HepG2 (cell line): Measurements from ENCODE around the gene BRCA2. TPM values are rescaled to one million over a fixed set of nuclear protein-coding genes. Genes with fewer than 3 reads are reported as not detected.

ENCODE experiments used
- BRD4 ChIP-seq: sonication (generic); formaldehyde crosslinking; IDR thresholded peaks from 2 replicates; pipeline ENCODE4 v1.4.0; 2020; ENCODE audit warnings: missing genetic modification reagents
- ELF1 ChIP-seq: sonication (generic); formaldehyde crosslinking; IDR thresholded peaks from 2 replicates; pipeline ENCODE4 v1.4.0; 2020; ENCODE audit warnings: missing genetic modification reagents
- HDAC6 ChIP-seq: fragments of 200-600 bp; sonication (generic); IDR thresholded peaks from 2 replicates; pipeline ENCODE4 v1.7.0; 2017; ENCODE audit warnings: mild to moderate bottlenecking, antibody characterized with exemption, low read length, low read depth
- JARID2 ChIP-seq: sonication (generic); formaldehyde crosslinking; IDR thresholded peaks from 2 replicates; pipeline ENCODE4 v1.8.1; 2023; ENCODE audit warnings: missing genetic modification reagents, inconsistent platforms; ENCODE audit not compliant: insufficient replicate concordance
- SMAD3 ChIP-seq: sonication (generic); formaldehyde crosslinking; IDR thresholded peaks from 2 replicates; pipeline ENCODE4 v1.4.0; 2020; ENCODE audit warnings: missing genetic modification reagents
- polyA plus RNA-seq, 8 experiments: library from polyadenylated mRNA; depleted of rRNA in 3 of 8; stranded (reverse) in 7 of 8; unstranded in 1 of 8; fragments of >200 nt; fragmentation: Illumina TruSeq in 4 of 8; extraction: Trizol in 4 of 8; gene quantifications; 2 replicates each; pipeline versions ENCODE4 v1.2.1 to v1.2.3, GENCODE V29; 2011 to 2016; ENCODE audit warnings: low read depth in 4 of 8, missing spikeins in 1 of 8, mixed read lengths in 1 of 8; ENCODE audit not compliant: insufficient read depth in 1 of 8
- total RNA-seq, 5 experiments: library from RNA; depleted of rRNA; stranded (reverse); fragments of >200 nt; fragmentation: Illumina TruSeq; extraction: Trizol; gene quantifications; 2 replicates each; pipeline ENCODE4 v1.2.3, GENCODE V29; 2016; ENCODE audit warnings: low read depth in 1 of 5
- TF ChIP-seq, protein P1 (sequence below), 2 experiments: fragments of 450-650 bp in 1 of 2; sonication (generic) in 1 of 2; formaldehyde crosslinking in 1 of 2; IDR thresholded peaks; 2 replicates each; pipeline versions ENCODE4 v1.6.1 to v1.8.0; 2016 to 2022; ENCODE audit warnings: antibody characterized with exemption in 1 of 2, mild to moderate bottlenecking in 1 of 2, missing genetic modification reagents in 1 of 2
- TF ChIP-seq, protein P2 (sequence below): IDR thresholded peaks from 2 replicates; pipeline ENCODE4 v1.6.1; 2016; ENCODE audit warnings: low read depth, missing genetic modification reagents, missing compliant biosample characterization
- TF ChIP-seq, protein P3 (sequence below): IDR thresholded peaks from 2 replicates; pipeline ENCODE4 v1.6.1; 2016; ENCODE audit warnings: low read depth
- TF ChIP-seq, protein P4 (sequence below): sonication (generic); formaldehyde crosslinking; IDR thresholded peaks from 2 replicates; pipeline ENCODE4; 2020; ENCODE audit warnings: missing genetic modification reagents, mild to moderate bottlenecking, borderline replicate concordance

BRCA2 gene
- total and polyA plus RNA-seq, 2 of the 13 experiments (the other 11 are each of a cell fraction or from before 2014, with no cell fraction given) = 3.1 to 24.6 TPM

DNA sequence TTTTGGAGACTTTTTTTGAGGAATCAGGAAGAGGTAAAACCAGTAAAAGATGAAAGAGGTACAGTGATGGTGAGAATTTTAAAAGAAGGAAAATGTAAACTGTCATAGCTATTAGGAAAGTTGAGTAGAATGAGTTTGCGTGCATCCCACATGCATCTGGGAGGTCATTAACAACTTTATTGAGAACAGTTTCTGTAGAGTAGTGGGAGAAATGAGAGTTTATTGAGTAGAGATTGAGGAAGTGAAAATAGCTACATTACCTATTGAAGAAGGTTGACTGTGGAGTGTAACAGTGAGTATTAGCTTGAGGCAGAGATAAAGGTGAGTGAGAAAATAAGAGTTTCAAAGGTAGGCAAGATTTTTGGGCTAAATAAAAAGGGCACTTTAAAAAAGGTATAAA is 38.7 kb downstream of the BRCA2 start (continued):
- TF ChIP-seq, protein P1, sequence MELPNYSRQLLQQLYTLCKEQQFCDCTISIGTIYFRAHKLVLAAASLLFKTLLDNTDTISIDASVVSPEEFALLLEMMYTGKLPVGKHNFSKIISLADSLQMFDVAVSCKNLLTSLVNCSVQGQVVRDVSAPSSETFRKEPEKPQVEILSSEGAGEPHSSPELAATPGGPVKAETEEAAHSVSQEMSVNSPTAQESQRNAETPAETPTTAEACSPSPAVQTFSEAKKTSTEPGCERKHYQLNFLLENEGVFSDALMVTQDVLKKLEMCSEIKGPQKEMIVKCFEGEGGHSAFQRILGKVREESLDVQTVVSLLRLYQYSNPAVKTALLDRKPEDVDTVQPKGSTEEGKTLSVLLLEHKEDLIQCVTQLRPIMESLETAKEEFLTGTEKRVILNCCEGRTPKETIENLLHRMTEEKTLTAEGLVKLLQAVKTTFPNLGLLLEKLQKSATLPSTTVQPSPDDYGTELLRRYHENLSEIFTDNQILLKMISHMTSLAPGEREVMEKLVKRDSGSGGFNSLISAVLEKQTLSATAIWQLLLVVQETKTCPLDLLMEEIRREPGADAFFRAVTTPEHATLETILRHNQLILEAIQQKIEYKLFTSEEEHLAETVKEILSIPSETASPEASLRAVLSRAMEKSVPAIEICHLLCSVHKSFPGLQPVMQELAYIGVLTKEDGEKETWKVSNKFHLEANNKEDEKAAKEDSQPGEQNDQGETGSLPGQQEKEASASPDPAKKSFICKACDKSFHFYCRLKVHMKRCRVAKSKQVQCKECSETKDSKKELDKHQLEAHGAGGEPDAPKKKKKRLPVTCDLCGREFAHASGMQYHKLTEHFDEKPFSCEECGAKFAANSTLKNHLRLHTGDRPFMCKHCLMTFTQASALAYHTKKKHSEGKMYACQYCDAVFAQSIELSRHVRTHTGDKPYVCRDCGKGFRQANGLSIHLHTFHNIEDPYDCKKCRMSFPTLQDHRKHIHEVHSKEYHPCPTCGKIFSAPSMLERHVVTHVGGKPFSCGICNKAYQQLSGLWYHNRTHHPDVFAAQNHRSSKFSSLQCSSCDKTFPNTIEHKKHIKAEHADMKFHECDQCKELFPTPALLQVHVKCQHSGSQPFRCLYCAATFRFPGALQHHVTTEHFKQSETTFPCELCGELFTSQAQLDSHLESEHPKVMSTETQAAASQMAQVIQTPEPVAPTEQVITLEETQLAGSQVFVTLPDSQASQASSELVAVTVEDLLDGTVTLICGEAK (IDR thresholded peaks at IDR 0.05) = no peak
- TF ChIP-seq, protein P1 (CRISPR knock-in tag; IDR thresholded peaks at IDR 0.05) = no peak
- TF ChIP-seq, protein P2, sequence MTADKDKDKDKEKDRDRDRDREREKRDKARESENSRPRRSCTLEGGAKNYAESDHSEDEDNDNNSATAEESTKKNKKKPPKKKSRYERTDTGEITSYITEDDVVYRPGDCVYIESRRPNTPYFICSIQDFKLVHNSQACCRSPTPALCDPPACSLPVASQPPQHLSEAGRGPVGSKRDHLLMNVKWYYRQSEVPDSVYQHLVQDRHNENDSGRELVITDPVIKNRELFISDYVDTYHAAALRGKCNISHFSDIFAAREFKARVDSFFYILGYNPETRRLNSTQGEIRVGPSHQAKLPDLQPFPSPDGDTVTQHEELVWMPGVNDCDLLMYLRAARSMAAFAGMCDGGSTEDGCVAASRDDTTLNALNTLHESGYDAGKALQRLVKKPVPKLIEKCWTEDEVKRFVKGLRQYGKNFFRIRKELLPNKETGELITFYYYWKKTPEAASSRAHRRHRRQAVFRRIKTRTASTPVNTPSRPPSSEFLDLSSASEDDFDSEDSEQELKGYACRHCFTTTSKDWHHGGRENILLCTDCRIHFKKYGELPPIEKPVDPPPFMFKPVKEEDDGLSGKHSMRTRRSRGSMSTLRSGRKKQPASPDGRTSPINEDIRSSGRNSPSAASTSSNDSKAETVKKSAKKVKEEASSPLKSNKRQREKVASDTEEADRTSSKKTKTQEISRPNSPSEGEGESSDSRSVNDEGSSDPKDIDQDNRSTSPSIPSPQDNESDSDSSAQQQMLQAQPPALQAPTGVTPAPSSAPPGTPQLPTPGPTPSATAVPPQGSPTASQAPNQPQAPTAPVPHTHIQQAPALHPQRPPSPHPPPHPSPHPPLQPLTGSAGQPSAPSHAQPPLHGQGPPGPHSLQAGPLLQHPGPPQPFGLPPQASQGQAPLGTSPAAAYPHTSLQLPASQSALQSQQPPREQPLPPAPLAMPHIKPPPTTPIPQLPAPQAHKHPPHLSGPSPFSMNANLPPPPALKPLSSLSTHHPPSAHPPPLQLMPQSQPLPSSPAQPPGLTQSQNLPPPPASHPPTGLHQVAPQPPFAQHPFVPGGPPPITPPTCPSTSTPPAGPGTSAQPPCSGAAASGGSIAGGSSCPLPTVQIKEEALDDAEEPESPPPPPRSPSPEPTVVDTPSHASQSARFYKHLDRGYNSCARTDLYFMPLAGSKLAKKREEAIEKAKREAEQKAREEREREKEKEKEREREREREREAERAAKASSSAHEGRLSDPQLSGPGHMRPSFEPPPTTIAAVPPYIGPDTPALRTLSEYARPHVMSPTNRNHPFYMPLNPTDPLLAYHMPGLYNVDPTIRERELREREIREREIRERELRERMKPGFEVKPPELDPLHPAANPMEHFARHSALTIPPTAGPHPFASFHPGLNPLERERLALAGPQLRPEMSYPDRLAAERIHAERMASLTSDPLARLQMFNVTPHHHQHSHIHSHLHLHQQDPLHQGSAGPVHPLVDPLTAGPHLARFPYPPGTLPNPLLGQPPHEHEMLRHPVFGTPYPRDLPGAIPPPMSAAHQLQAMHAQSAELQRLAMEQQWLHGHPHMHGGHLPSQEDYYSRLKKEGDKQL (CRISPR knock-in tag) = no peak
- TF ChIP-seq SMAD3 (CRISPR knock-in tag) = no peak
- no peak for TF ChIP-seq ELF1 (CRISPR knock-in tag)
- TF ChIP-seq, protein P3, sequence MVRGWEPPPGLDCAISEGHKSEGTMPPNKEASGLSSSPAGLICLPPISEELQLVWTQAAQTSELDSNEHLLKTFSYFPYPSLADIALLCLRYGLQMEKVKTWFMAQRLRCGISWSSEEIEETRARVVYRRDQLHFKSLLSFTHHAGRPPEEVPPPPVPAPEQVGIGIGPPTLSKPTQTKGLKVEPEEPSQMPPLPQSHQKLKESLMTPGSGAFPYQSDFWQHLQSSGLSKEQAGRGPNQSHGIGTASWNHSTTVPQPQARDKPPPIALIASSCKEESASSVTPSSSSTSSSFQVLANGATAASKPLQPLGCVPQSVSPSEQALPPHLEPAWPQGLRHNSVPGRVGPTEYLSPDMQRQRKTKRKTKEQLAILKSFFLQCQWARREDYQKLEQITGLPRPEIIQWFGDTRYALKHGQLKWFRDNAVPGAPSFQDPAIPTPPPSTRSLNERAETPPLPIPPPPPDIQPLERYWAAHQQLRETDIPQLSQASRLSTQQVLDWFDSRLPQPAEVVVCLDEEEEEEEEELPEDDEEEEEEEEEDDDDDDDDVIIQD = no peak
- no peak for TF ChIP-seq JARID2
- no peak for TF ChIP-seq BRD4 (CRISPR knock-in tag)
- no peak for TF ChIP-seq HDAC6
- TF ChIP-seq, protein P4, sequence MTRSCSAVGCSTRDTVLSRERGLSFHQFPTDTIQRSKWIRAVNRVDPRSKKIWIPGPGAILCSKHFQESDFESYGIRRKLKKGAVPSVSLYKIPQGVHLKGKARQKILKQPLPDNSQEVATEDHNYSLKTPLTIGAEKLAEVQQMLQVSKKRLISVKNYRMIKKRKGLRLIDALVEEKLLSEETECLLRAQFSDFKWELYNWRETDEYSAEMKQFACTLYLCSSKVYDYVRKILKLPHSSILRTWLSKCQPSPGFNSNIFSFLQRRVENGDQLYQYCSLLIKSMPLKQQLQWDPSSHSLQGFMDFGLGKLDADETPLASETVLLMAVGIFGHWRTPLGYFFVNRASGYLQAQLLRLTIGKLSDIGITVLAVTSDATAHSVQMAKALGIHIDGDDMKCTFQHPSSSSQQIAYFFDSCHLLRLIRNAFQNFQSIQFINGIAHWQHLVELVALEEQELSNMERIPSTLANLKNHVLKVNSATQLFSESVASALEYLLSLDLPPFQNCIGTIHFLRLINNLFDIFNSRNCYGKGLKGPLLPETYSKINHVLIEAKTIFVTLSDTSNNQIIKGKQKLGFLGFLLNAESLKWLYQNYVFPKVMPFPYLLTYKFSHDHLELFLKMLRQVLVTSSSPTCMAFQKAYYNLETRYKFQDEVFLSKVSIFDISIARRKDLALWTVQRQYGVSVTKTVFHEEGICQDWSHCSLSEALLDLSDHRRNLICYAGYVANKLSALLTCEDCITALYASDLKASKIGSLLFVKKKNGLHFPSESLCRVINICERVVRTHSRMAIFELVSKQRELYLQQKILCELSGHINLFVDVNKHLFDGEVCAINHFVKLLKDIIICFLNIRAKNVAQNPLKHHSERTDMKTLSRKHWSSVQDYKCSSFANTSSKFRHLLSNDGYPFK (CRISPR knock-in tag) = no peak
